Activated gamma-delta T cell treated with Interleukin-2 at 50 U/mL for 16 hours (primary cell): Measurements from ENCODE around the gene SEC22C.
"Not testable (repeated sequence)": the region's sequence is repeated elsewhere in the genome, so short reads cannot be mapped to it uniquely, and the experiment has no call there.

Source experiments
- DNase-seq: peaks from one replicate; pipeline ENCODE4 v3.0.0-alpha.2; 2020

Gene SEC22C

GRCh38 chr3:42581709-42582473 is at the start of gene SEC22C:
SEC22C (minus strand) TSS chr3:42581967; CDS start chr3:42569046, 12,921 bp downstream.
- DNase-seq, result peak; percentile 96

- DNase-seq, result no peak
Observed at GRCh38 chr3:42613462-42613861, 31.7 kb upstream of the SEC22C start.

DNA sequence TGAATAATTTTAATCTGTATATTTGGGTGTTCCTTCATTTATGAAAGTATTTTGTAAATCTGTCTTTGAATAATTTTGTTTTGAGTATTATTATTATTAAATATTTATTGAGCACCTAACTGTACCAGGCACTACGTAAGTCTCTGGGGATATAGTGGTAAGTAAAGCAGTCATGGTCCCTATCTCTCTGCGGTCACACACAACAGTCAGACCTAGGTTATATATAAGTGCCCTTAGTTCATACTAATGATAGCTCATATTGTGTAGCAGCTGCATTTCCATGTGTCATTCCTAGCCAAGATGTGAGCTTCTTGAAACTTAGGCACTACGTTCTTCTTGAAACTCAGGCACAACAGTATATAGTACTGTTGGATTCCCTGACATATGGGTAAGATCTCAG is 31.2 kb upstream of the SEC22C start:
- no peak for DNase-seq

GRCh38 chr3:42612217-42612616 is 30.4 kb upstream of the SEC22C start:
- DNase-seq, result no peak

DNA sequence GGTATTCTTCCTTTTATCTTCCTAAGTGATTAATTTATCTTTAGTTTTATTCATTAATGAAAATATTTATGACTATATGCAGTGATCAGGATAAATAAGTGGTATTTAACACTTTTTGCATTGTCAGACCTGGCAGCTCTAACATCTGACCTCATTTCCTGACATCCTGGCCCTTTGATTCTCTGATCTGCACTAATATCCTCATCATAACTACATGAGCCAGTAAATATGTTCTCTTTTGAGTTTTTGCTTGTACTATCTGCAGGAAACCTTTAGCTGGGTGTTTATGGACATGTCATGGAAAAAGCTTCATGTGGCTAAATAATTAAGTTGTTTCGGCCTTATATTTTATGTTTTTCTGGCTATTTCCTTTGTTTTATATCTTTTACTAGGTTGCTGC is 29.2 kb upstream of the SEC22C start:
- no peak for DNase-seq

DNA sequence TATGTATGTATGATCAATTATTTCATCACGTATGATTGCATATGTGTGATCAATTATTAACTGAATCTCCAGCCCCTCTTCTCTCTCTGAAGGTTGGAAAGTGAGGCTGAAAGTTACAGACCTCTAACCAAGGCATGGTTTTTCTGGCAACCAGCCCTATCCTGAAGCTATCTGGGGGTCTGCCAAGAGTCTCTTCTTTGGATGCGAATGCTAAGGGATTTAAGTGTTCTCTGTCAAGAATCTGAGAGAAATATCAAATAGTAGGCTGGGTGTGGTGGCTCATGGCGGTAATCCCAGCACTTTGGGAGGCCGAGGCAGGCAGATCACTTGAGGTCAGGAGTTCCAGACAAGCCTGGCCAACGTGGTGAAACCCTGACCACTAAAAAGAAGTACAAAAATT is 26.8 kb upstream of the SEC22C start:
- DNase-seq, result no peak

- no peak for DNase-seq
Observed at GRCh38 chr3:42605546-42606173, 23.9 kb upstream of the SEC22C start.

DNA sequence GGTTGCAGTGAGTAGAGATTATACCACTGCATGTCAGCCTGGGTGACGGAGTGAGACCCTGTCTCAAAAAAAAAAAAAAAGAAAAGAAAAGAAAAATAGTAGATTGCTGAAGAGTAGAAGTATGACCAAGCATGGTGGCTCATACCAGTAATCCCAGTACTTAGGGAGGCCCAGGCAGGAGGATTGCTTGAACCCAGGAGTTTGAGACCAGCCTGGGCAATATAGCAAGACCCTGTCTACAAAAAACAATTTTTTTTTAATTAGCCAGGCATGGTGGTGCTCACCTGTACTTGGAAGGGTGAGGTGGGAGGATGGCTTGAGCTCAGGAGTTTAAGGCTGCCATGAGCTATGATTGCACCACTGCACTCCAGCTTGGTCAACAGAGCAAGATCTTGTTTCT is 21.2 kb upstream of the SEC22C start:
- no peak for DNase-seq

DNA sequence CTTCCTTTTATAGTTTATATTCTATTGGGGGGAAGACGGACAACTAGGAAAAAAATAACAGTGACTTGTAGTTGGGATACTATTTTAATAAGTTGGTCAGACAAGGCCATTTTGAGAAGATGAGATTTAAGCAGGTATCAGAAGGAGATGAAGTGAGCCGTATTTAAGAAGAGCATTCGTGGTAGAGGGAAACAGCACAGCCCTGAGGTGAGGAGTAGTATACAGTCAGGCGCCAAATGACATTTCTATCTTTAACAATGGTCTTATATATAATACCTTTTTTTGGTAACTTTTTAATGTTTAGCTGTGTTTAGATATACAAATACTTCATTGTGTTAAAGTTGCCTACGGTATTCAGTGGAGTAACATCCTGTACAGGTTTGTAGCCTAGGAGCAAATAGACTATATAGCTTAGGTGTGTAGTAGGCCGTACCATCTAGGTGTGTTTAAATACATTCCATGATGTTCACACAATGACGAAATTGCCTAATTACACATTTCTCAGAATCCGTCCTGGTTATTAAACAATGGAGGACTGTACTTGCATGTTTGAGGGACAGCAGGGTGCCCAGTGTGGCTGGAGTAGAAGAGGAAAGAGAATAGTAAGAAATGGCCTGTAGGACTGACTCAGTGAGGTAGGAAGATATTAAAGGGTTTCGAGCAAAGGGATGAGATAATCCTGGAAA is 20.3 kb upstream of the SEC22C start:
- no peak for DNase-seq

DNA sequence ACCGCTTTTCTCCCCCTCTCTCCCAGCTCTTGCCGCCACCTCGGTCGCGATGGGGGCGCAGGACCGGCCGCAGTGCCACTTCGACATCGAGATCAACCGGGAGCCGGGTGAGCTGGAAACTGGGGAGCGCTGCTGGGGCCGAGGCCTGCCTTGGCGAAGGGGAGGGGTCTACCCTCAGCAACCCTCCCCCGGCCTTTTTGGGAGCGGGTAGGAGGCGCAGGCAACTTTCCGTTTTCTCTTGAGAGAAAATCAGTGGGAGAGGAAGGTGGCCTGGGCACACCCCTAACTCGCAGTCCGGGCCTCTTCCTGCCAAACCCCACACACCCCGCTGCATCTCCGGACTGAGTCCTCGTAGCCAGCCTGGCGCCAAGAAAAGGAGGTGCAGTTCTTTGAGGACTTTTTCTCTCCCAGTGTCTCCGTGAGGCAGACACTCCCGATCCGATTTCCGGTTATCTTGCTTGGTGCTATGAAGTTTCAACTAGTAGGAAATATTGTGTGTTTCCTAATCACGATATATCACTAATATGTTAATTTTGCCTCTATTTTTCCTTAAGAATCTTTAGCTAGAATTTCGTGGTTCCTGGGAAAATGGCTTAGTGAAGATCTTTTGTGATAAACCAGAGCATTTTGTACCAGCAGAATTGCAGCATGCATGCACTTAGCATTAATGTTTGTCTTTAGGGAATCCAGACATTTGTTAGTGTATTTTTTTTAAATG is 19.4 kb upstream of the SEC22C start:
- DNase-seq, result peak; percentile 43

DNA sequence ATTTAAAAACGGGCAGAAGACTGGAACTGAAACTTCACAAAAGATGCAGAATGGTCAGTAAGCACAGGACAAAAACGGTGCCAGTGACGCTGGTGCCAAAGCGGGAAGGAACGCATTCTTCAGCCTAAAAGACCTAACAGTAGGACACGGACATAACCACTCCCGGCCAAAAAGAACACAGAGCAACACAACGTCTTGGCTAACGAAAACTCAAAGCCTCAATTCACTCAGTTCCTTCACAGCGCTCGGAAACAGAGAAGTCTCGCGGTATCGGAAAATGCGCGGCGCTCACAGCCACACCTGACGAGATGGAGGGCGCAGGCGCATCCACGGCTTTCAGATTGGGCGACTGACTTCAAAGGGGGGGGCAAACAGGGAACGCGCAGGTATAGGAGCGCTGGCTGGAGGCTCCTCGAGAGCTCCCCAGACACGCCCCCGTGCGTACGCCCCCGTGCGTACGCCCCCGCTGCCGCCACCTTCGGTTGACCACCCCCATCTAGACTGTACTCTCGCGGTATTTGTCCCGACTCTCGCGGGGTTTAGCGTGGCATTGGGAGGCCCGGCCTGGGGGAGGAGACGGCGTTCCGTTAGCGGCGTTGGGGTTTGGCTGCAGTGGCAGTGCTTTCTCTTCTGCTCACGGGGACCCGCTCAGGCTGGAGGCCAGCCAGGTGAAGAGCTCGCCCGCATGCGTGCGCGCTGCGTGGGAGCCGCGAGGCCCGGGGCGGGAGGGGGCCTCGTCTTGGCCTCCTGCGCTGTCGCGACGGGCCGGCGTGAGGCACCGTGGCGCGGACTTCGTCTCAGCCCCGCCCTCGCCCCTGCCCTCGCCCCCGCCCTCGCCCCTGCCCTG is 18.6 kb upstream of the SEC22C start, which contains the start of gene NKTR:
NKTR (plus strand) TSS at position 576 of the 847 bp plus-strand sequence. CDS start 321 bp downstream, outside the sequence.
- peak; percentile 100 for DNase-seq

GRCh38 chr3:42597098-42597497 is 15.3 kb upstream of the SEC22C start:
- DNase-seq, result not testable (repeated sequence)

DNA sequence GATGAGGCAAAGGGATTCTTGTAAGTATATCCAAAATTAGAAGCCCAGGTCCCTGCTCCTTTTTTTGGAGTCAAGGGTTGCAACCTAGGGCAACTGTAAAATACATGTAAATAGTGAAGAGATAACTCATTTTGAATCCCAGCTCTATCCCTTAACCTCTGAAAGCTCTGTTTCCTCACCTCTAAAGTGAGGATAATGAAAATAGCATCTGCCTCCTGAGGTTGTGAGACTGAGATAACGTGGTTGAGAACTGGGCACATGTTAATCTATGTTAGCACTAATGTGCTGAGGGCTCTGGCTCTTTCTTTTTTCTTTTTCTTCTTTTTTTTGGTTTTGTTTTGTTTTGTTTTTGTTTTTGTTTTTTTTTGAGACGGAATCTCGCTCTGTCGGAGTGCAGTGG is 13.9 kb upstream of the SEC22C start:
- DNase-seq, result no peak

- no peak for DNase-seq
Observed at GRCh38 chr3:42593635-42594034, 11.9 kb upstream of the SEC22C start.

DNA sequence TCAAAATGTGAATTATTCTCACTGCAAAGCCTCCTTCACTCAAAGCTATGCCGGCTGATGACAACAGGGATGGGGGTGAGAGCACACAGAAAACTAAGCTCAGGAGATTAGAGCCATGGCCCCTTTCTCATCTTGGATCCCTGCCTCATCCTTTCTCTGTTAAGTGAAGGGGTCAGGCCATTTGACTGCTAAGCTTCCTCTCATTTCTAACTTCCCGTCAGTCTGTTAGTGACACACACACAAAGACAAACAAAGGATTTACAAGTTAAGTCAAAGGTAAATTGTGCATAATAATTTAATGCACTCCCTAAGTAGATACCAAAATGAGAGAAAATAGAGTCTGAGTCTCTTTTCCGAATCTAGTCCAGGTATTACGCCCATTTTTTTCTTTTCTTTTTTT is 10.0 kb upstream of the SEC22C start:
- no peak for DNase-seq

GRCh38 chr3:42590989-42591756 is 9.4 kb upstream of the SEC22C start:
- DNase-seq, result no peak

GRCh38 chr3:42589382-42590109 is 7.8 kb upstream of the SEC22C start:
- DNase-seq, result no peak

DNA sequence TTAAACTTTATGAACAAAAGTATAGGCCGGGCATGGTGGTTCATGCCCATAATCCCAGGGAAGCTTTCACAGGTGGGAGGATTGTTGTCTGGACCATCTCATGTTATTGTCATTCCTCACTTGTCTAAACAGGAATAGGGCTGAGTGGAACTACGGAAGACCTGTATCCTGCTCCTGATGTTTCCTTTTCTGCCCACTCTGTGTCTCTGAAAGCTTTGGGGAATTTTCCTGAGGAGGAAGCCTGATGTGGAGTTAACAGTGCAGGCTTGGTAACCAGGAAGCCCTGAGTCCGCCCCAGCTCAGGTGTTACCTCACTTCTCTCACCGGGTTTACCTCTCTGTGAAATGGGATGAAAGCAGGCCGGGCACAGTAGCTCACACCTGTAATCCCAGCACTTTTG is 6.9 kb upstream of the SEC22C start:
- no peak for DNase-seq

GRCh38 chr3:42582474-42583070 is 805 bp upstream of the SEC22C start:
- DNase-seq, result no peak

DNA sequence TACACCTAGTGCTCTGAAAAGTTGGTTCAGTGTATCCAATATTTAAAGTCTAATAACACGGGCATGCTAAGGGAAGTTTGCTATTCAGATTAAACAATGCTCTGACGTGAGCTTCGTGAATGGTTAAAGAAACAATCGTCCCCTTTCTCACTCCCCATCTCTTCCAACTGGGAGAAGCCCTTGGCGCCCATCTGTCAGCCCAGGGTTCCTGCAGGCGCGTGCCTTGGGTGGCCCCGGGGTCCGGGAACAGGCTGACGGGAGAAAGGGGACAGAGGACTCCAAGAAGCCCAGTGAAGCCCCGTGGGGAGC is 413 bp downstream of the SEC22C start:
- DNase-seq, result no peak

DNA sequence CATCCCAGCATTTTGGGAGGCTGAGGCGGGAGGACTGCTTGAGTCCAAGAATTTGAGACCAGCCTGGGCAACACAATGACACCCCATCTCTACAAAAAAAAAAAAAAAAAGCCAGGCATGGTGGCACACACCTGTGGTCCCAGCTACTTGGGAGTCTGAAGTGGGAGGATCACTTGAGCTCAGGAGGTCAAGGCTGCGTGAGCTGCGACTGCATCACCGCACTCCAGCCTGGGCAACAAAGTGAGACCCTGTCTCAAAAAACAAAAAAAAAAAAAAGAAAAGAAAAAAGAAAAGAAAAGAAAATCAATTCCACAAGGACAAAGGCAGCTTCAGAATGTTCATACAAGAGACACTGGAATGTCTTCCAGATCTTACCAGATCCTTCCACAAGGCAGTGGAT is 2.4 kb downstream of the SEC22C start:
- not testable (repeated sequence) for DNase-seq
